Stimulated activated CD8-positive, alpha-beta memory T cell treated with anti-CD3 and anti-CD28 coated beads, Interleukin-4, amount 100 ng/mL, for 48 hours (primary cell): Measurements from ENCODE around the gene ZNF276.

Experiments
- DNase-seq: peaks from one replicate; pipeline ENCODE4 v3.0.0-alpha.2; 2020

Gene ZNF276

DNA sequence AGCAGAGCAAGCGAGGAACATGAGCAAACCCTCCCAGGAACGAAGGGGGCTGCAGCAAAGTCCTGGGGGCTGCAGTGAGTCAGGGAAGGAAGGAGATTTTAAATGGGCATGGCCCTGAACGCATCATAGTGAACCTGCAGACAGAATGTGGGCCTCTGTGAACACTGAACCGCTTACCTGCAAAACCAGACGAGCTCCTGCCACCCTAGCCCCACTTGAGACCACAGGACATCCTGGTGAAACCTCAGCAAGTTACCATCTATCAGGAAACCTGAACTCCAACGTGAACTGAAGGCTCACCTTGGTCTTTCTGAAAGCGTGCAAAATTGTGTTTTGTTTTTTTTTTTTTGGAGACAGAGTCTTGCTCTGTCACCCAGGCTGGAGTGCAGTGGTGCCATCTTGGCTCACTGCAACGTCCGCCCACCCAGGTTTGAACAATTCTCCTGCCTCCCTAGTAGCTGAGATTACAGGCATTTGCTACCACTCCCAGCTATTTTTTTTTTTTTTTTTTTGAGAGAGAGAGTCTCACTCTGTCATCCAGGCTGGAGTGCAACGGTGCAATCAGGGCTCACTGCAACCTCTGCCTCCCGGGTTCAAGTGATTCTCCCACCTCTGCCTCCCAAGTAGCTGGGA is 64.3 kb downstream of the ZNF276 start:
- DNase-seq: no peak

GRCh38 chr16:89786474-89787364 is 65.4 kb downstream of the ZNF276 start:
- no peak for DNase-seq

DNA sequence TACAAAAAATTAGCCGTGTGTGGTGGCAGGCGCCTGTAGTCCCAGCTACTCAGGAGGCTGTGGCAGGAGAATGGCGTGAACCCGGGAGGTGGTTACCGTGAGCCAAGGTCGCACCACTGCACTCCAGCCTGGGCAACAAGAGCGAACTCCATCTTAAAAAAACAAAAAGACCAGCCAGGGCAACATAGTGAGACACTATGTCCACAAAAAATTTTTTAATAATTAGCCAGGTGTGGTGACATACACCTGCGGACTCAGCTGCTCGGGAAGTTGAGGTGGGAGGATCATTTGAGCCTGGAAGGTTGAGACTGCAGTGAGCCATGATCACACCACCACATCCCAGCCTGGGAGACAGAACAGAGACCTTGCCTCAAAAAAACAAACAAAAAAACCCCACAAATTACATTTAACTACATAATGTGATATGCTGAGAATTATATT is 66.0 kb downstream of the ZNF276 start:
- no peak for DNase-seq
